ENCODE data around the gene PRDX2.

Gene PRDX2

DNA sequence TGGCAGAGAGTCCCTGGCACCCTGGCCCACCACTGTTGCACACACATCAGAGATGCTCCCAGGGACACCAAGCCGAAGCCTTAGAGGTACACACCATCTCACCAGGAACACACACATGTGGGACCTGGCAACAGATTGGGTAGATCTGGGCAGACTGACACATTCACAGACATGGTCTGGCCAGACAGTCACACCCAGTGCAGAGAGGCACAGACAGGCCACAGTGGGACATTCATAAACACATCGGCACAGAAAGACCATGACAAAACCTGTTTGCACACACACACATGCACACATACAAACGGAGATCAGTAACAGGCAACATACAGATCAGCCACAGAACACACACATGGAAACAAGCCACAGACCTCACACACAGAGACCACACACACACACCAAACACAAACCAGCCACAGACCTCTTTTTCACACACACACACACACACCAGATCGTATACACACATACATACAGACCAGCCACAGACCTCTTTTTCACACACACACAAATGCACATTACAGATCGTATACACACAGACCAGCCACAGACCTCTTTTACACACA, 16.6 kb downstream of the PRDX2 start:
- Histone ChIP-seq H4K5ac (ENCODE audit: low read length) (no peak overlapping the region), H3K79me2 (ENCODE audit: control insufficient read depth, insufficient read depth, low read length) (no peaks in the 10 kb centered on the region), H2BK15ac (replicated peaks; ENCODE audit: low read depth) (no peak overlapping the region), H3K4me2 (ENCODE audit: low read length) (no peak overlapping the region), H3K9ac (ENCODE audit: low read length) (no peak overlapping the region), H2BK120ac (ENCODE audit: low read depth, low read length) (no peak overlapping the region), H3K4me1 (ENCODE audit: control insufficient read depth, low read depth, low read length) (peaks cover 13% of the 10 kb centered on the region), H3K36me3 (ENCODE audit: control insufficient read depth, insufficient read depth, low read length) (no peaks in the 10 kb centered on the region), H4K8ac (ENCODE audit: low read depth, low read length) (no peak overlapping the region), H3K27ac (ENCODE audit: low read depth, low read length) (no peak overlapping the region), H3K23ac (ENCODE audit: low read length) (no peak overlapping the region), H3K4me3 (ENCODE audit: low read length) (no peak overlapping the region), H3K18ac (ENCODE audit: low read length) (no peak overlapping the region), H2AK5ac (ENCODE audit: low read length) (peak overlapping the region; percentile 32), H3K79me1 (ENCODE audit: low read length) (no peaks in the 10 kb centered on the region), H3K56ac (ENCODE audit: low read length) (peak overlapping the region; percentile 67), H3K4ac (ENCODE audit: low read depth, low read length) (no peak overlapping the region), H2BK5ac (ENCODE audit: low read length) (peak overlapping the region; percentile 55), H3K27me3 (ENCODE audit: insufficient read depth, low read length, poor library complexity) (no peaks in the 10 kb centered on the region)
- WGBS (ENCODE audit: extremely low coverage, insufficient coverage, low lambda C conversion rate), result no CpG with 5 or more reads among the region's 5 CpGs
- DNase-seq, result no peak

DNA sequence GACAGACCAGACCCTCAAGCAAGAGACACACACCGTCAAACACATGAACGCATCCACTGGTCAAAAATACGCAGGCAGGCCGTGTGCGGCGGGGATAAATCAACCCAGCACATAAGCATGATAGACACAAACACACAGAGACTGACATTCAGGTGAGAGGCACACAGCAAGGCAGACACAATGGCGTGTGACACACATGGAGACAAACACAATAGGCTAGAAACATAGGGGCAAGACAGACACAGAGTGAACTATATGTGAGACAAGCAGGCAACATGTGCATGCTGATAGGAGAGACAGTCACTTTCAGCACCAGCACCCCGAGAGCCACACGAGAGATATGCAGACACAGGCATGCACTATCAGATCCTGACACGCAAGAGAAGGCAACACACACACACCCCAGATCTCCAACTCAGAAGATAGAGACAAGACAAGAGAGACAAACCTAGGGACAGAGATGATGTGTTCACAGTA, 17.2 kb downstream of the PRDX2 start:
- peak overlapping the region; percentile 82 for H2AK5ac ChIP-seq (ENCODE audit: low read length)
- H4K5ac ChIP-seq (ENCODE audit: low read length), result no peak overlapping the region
- no peak overlapping the region for H3K4me3 ChIP-seq (ENCODE audit: low read length)
- no peaks in the 10 kb centered on the region for H3K36me3 ChIP-seq (ENCODE audit: control insufficient read depth, insufficient read depth, low read length)
- no peak overlapping the region for H4K8ac ChIP-seq (ENCODE audit: low read depth, low read length)
- H3K18ac ChIP-seq (ENCODE audit: low read length), result no peak overlapping the region
- no peak overlapping the region for H3K4me2 ChIP-seq (ENCODE audit: low read length)
- no peak overlapping the region for H3K27ac ChIP-seq (ENCODE audit: low read depth, low read length)
- no peak overlapping the region for H2BK15ac ChIP-seq (replicated peaks; ENCODE audit: low read depth)
- H3K23ac ChIP-seq (ENCODE audit: low read length), result no peak overlapping the region
- no peaks in the 10 kb centered on the region for H3K27me3 ChIP-seq (ENCODE audit: insufficient read depth, low read length, poor library complexity)
- H3K4ac ChIP-seq (ENCODE audit: low read depth, low read length), result no peak overlapping the region
- H2BK5ac ChIP-seq (ENCODE audit: low read length), result peak overlapping the region; percentile 46
- peaks cover 13% of the 10 kb centered on the region for H3K4me1 ChIP-seq (ENCODE audit: control insufficient read depth, low read depth, low read length)
- WGBS (ENCODE audit: extremely low coverage, insufficient coverage, low lambda C conversion rate), result no CpG with 5 or more reads among the region's 10 CpGs
- H2BK120ac ChIP-seq (ENCODE audit: low read depth, low read length), result no peak overlapping the region
- H3K9ac ChIP-seq (ENCODE audit: low read length), result no peak overlapping the region
- H3K56ac ChIP-seq (ENCODE audit: low read length), result peak overlapping the region; percentile 77
- no peaks in the 10 kb centered on the region for H3K79me2 ChIP-seq (ENCODE audit: control insufficient read depth, insufficient read depth, low read length)
- DNase-seq, result no peak
- no peaks in the 10 kb centered on the region for H3K79me1 ChIP-seq (ENCODE audit: low read length)

DNA sequence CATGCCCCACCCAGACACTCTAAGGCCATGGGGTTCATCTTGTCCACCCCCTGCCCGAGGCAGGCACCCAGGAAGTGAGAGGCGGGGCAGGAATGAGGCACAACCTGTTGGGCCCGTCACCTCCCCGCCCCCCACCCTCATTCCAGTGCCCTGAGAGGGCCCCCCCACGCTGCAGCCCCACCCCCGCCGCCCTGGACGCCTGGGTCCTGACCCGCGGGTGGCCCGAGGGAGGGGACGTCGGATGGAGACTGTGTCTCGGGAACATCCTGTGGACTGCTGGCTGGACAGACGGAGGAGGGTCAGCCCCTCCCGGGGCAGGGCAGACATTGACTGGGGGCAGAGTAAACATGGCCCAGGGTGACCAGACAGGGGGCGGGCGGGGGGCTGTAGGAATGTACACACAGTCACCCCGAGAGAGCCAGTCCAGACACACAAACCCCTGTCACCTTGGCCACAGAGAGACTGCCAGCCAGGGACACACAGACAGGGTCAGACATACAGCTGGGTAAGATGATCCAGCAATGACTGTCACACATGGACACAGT, 17.7 kb downstream of the PRDX2 start:
- Histone ChIP-seq H3K79me1 (ENCODE audit: low read length) (no peaks in the 10 kb centered on the region), H3K79me2 (ENCODE audit: control insufficient read depth, insufficient read depth, low read length) (no peaks in the 10 kb centered on the region), H3K56ac (ENCODE audit: low read length) (peak overlapping the region; percentile 77), H2BK5ac (ENCODE audit: low read length) (no peak overlapping the region), H3K27me3 (ENCODE audit: insufficient read depth, low read length, poor library complexity) (no peaks in the 10 kb centered on the region), H3K4me3 (ENCODE audit: low read length) (no peak overlapping the region), H2BK15ac (replicated peaks; ENCODE audit: low read depth) (no peak overlapping the region), H3K18ac (ENCODE audit: low read length) (peak overlapping the region; percentile 46), H4K8ac (ENCODE audit: low read depth, low read length) (no peak overlapping the region), H3K23ac (ENCODE audit: low read length) (no peak overlapping the region), H3K27ac (ENCODE audit: low read depth, low read length) (no peak overlapping the region), H3K4me1 (ENCODE audit: control insufficient read depth, low read depth, low read length) (peaks cover 14% of the 10 kb centered on the region), H3K9ac (ENCODE audit: low read length) (peak overlapping the region; percentile 55), H4K5ac (ENCODE audit: low read length) (no peak overlapping the region), H3K36me3 (ENCODE audit: control insufficient read depth, insufficient read depth, low read length) (no peaks in the 10 kb centered on the region), H2AK5ac (ENCODE audit: low read length) (peak overlapping the region; percentile 82), H3K4me2 (ENCODE audit: low read length) (no peak overlapping the region), H3K4ac (ENCODE audit: low read depth, low read length) (peak overlapping the region; percentile 10), H2BK120ac (ENCODE audit: low read depth, low read length) (no peak overlapping the region)
- WGBS (ENCODE audit: extremely low coverage, insufficient coverage, low lambda C conversion rate), result no CpG with 5 or more reads among the region's 19 CpGs
- DNase-seq, result no peak

DNA sequence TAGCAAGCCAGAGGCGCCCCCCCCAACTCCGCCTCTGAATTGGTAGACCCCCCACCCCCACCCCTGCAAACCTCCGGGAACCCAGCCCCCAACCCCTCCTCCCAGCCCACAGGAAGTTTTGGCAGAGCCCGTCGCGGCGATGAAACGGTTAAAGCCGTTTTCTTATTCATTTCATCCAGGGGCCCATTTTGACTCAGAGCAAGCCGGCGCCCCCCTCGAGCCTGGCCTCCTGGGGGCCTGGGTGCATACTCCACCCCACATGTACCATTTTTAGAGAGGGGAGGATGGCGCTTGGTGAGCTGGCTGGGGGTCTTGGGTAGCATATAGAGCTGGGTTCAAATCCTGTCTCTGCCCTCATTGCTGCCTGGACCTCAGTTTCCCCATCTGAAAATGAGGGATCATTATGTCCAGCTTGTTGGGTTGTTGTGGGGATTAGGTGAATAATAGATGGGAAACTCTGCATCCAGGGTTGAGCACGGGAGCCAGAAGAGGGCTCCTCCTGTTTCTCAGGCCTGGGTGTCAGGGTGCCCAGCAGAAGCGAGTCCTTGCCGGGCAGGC, 18.2 kb downstream of the PRDX2 start:
- H3K9ac ChIP-seq (ENCODE audit: low read length), result peak overlapping the region; percentile 77
- H2BK120ac ChIP-seq (ENCODE audit: low read depth, low read length), result no peak overlapping the region
- H3K27me3 ChIP-seq (ENCODE audit: insufficient read depth, low read length, poor library complexity), result no peaks in the 10 kb centered on the region
- H2BK15ac ChIP-seq (replicated peaks; ENCODE audit: low read depth), result no peak overlapping the region
- H3K79me2 ChIP-seq (ENCODE audit: control insufficient read depth, insufficient read depth, low read length), result no peaks in the 10 kb centered on the region
- no peak for DNase-seq
- peaks cover 13% of the 10 kb centered on the region for H3K4me1 ChIP-seq (ENCODE audit: control insufficient read depth, low read depth, low read length)
- no peak overlapping the region for H4K8ac ChIP-seq (ENCODE audit: low read depth, low read length)
- no peaks in the 10 kb centered on the region for H3K79me1 ChIP-seq (ENCODE audit: low read length)
- no peak overlapping the region for H2BK5ac ChIP-seq (ENCODE audit: low read length)
- H3K4me2 ChIP-seq (ENCODE audit: low read length), result peak overlapping the region; percentile 22
- peak overlapping the region; percentile 82 for H3K56ac ChIP-seq (ENCODE audit: low read length)
- no CpG with 5 or more reads among the region's 16 CpGs for WGBS (ENCODE audit: extremely low coverage, insufficient coverage, low lambda C conversion rate)
- no peak overlapping the region for H3K23ac ChIP-seq (ENCODE audit: low read length)
- H3K4ac ChIP-seq (ENCODE audit: low read depth, low read length), result peak overlapping the region; percentile 89
- H2AK5ac ChIP-seq (ENCODE audit: low read length), result peak overlapping the region; percentile 82
- no peaks in the 10 kb centered on the region for H3K36me3 ChIP-seq (ENCODE audit: control insufficient read depth, insufficient read depth, low read length)
- H3K18ac ChIP-seq (ENCODE audit: low read length), result peak overlapping the region; percentile 69
- no peak overlapping the region for H4K5ac ChIP-seq (ENCODE audit: low read length)
- peak overlapping the region; percentile 11 for H3K27ac ChIP-seq (ENCODE audit: low read depth, low read length)
- H3K4me3 ChIP-seq (ENCODE audit: low read length), result no peak overlapping the region

GRCh38 chr19:12782424-12783290, 18.9 kb downstream of the PRDX2 start:
- Histone ChIP-seq H3K79me2 (ENCODE audit: control insufficient read depth, insufficient read depth, low read length) (no peaks in the 10 kb centered on the region), H3K4me1 (ENCODE audit: control insufficient read depth, low read depth, low read length) (peaks cover 12% of the 10 kb centered on the region), H3K4me2 (ENCODE audit: low read length) (peak overlapping the region; percentile 83), H3K27me3 (ENCODE audit: insufficient read depth, low read length, poor library complexity) (no peaks in the 10 kb centered on the region), H4K8ac (ENCODE audit: low read depth, low read length) (no peak overlapping the region), H3K4me3 (ENCODE audit: low read length) (peak overlapping the region; percentile 39), H2BK120ac (ENCODE audit: low read depth, low read length) (no peak overlapping the region), H3K23ac (ENCODE audit: low read length) (no peak overlapping the region), H4K5ac (ENCODE audit: low read length) (no peak overlapping the region), H3K36me3 (ENCODE audit: control insufficient read depth, insufficient read depth, low read length) (no peaks in the 10 kb centered on the region), H3K27ac (ENCODE audit: low read depth, low read length) (peak overlapping the region; percentile 43), H3K79me1 (ENCODE audit: low read length) (no peaks in the 10 kb centered on the region), H3K56ac (ENCODE audit: low read length) (peak overlapping the region; percentile 82), H2BK15ac (replicated peaks; ENCODE audit: low read depth) (no peak overlapping the region), H3K4ac (ENCODE audit: low read depth, low read length) (peak overlapping the region; percentile 89), H2BK5ac (ENCODE audit: low read length) (no peak overlapping the region), H3K9ac (ENCODE audit: low read length) (peak overlapping the region; percentile 77), H3K18ac (ENCODE audit: low read length) (peak overlapping the region; percentile 69), H2AK5ac (ENCODE audit: low read length) (no peak overlapping the region)
- peak; percentile 67 for DNase-seq
- no CpG with 5 or more reads among the region's 88 CpGs for whole genome bisulfite sequencing (ENCODE audit: extremely low coverage, insufficient coverage, low lambda C conversion rate)
